Measurements from ENCODE around the gene WWTR1. TPM values are rescaled to one million over a fixed set of nuclear protein-coding genes. Genes with fewer than 3 reads are reported as not detected.
A peak's percentile ranks its signal among the peaks of the same experiment; 100 is the strongest.

WWTR1 gene
- total RNA-seq, 2 donors from 2014 or later: 17.3 to 18.5 TPM

GRCh38 chr3:149620291-149621020 lies 37.4 kb downstream of the WWTR1 start:
- no peak for DNase-seq
- H3K9ac ChIP-seq (ENCODE audit: extremely low read depth, low read length, poor library complexity, severe bottlenecking): no peak overlapping the region
- peaks cover 15% of the 10 kb centered on the region for H3K4me1 ChIP-seq (ENCODE audit: control insufficient read depth, insufficient read depth, low read length)
- Mint-ChIP-seq H3K9me3 (no peaks in the 10 kb centered on the region), H3K36me3 (ENCODE audit: low read depth) (no peaks in the 10 kb centered on the region), H3K27ac (no peak overlapping the region), H3K27me3 (ENCODE audit: insufficient read depth) (no peaks in the 10 kb centered on the region), H3K4me3 (no peak overlapping the region), H3K4me1 (peaks cover 45% of the 10 kb centered on the region)
- H3K9me3 ChIP-seq (ENCODE audit: control insufficient read depth, low read length): no peaks in the 10 kb centered on the region
- TF ChIP-seq, protein P1, sequence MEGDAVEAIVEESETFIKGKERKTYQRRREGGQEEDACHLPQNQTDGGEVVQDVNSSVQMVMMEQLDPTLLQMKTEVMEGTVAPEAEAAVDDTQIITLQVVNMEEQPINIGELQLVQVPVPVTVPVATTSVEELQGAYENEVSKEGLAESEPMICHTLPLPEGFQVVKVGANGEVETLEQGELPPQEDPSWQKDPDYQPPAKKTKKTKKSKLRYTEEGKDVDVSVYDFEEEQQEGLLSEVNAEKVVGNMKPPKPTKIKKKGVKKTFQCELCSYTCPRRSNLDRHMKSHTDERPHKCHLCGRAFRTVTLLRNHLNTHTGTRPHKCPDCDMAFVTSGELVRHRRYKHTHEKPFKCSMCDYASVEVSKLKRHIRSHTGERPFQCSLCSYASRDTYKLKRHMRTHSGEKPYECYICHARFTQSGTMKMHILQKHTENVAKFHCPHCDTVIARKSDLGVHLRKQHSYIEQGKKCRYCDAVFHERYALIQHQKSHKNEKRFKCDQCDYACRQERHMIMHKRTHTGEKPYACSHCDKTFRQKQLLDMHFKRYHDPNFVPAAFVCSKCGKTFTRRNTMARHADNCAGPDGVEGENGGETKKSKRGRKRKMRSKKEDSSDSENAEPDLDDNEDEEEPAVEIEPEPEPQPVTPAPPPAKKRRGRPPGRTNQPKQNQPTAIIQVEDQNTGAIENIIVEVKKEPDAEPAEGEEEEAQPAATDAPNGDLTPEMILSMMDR (conservative IDR thresholded peaks at IDR 0.05): no peak
- H3K27me3 ChIP-seq (ENCODE audit: control insufficient read depth, insufficient read depth, low read length, poor library complexity, severe bottlenecking): no peaks in the 10 kb centered on the region
- WGBS, 2 experiments (ENCODE audit: insufficient coverage in 1 of 2, insufficient read length in 1 of 2): 77 to 100% methylated on average over 1 of the region's 1 CpG
- no peak overlapping the region for H3K27ac ChIP-seq (ENCODE audit: low read depth, low read length)
- H3K36me3 ChIP-seq (ENCODE audit: control insufficient read depth, insufficient read depth, low read length): no peaks in the 10 kb centered on the region
- no peak overlapping the region for H3K4me3 ChIP-seq (ENCODE audit: low read length)

DNA sequence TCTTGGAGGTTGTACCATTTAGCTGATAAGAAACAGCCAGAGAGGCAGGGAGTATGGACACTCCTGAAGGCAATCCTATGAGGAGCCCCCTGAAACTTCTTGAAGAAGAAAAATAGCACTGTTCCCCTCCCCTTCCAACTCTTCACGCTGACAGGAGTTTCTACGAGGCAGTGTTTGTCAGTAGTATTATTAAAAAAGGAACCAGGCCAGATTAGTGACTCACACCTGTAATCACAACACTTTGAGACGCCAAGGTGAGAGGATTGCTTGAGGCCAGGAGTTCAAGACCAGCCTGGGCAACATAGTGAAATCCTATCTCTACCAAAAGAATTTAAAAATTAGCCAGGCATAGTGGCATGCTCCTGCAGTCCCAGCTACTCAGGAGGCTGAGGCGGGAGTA lies 38.7 kb downstream of the WWTR1 start:
- peaks cover 47% of the 10 kb centered on the region for H3K4me1 Mint-ChIP-seq
- H3K27me3 Mint-ChIP-seq (ENCODE audit: insufficient read depth): no peaks in the 10 kb centered on the region
- no peaks in the 10 kb centered on the region for H3K9me3 Mint-ChIP-seq
- Histone ChIP-seq H3K4me1 (ENCODE audit: control insufficient read depth, insufficient read depth, low read length) (peaks cover 15% of the 10 kb centered on the region), H3K27ac (ENCODE audit: low read depth, low read length) (no peak overlapping the region), H3K27me3 (ENCODE audit: control insufficient read depth, insufficient read depth, low read length, poor library complexity, severe bottlenecking) (no peaks in the 10 kb centered on the region), H3K9ac (ENCODE audit: extremely low read depth, low read length, poor library complexity, severe bottlenecking) (no peak overlapping the region), H3K9me3 (ENCODE audit: control insufficient read depth, low read length) (no peaks in the 10 kb centered on the region), H3K36me3 (ENCODE audit: control insufficient read depth, insufficient read depth, low read length) (no peaks in the 10 kb centered on the region), H3K4me3 (ENCODE audit: low read length) (no peak overlapping the region)
- DNase-seq: no peak
- WGBS, 2 experiments (ENCODE audit: insufficient coverage in 1 of 2, insufficient read length in 1 of 2): 40 to 55% methylated on average over 2 to 4 of the region's 4 CpGs
- H3K27ac Mint-ChIP-seq: peak overlapping the region; percentile 56
- H3K4me3 Mint-ChIP-seq: no peak overlapping the region
- TF ChIP-seq, protein P1 (conservative IDR thresholded peaks at IDR 0.05): no peak
- no peaks in the 10 kb centered on the region for H3K36me3 Mint-ChIP-seq (ENCODE audit: low read depth)

GRCh38 chr3:149618151-149619123 lies 39.4 kb downstream of the WWTR1 start:
- Mint-ChIP-seq H3K4me3 (no peak overlapping the region), H3K36me3 (ENCODE audit: low read depth) (no peaks in the 10 kb centered on the region), H3K4me1 (peaks cover 47% of the 10 kb centered on the region), H3K9me3 (no peaks in the 10 kb centered on the region), H3K27me3 (ENCODE audit: insufficient read depth) (no peaks in the 10 kb centered on the region), H3K27ac (peak overlapping the region; percentile 56)
- peak; percentile 83 for DNase-seq
- H3K27me3 ChIP-seq (ENCODE audit: control insufficient read depth, insufficient read depth, low read length, poor library complexity, severe bottlenecking): no peaks in the 10 kb centered on the region
- H3K9me3 ChIP-seq (ENCODE audit: control insufficient read depth, low read length): no peaks in the 10 kb centered on the region
- peaks cover 15% of the 10 kb centered on the region for H3K4me1 ChIP-seq (ENCODE audit: control insufficient read depth, insufficient read depth, low read length)
- H3K27ac ChIP-seq (ENCODE audit: low read depth, low read length): no peak overlapping the region
- 68 to 75% methylated on average over 12 to 15 of the region's 15 CpGs for WGBS, 2 experiments (ENCODE audit: insufficient coverage in 1 of 2, insufficient read length in 1 of 2)
- no peak overlapping the region for H3K4me3 ChIP-seq (ENCODE audit: low read length)
- no peak overlapping the region for H3K9ac ChIP-seq (ENCODE audit: extremely low read depth, low read length, poor library complexity, severe bottlenecking)
- TF ChIP-seq, protein P1 (conservative IDR thresholded peaks at IDR 0.05): no peak
- no peaks in the 10 kb centered on the region for H3K36me3 ChIP-seq (ENCODE audit: control insufficient read depth, insufficient read depth, low read length)

Measured in endodermal cell (in vitro differentiated cells).